HG03108 (cell line): ENCODE data around the gene TLR3.
"Not testable (repeated sequence)": the region's sequence is repeated elsewhere in the genome, so short reads cannot be mapped to it uniquely, and the experiment has no call there.

Source experiments
- ATAC-seq: cut with Tn5 transposase; IDR thresholded peaks from one replicate; pipeline ENCODE4 v1.9.1; 2021; ENCODE audit warnings: moderate library complexity; ENCODE audit not compliant: unreplicated experiment

TLR3 gene

DNA sequence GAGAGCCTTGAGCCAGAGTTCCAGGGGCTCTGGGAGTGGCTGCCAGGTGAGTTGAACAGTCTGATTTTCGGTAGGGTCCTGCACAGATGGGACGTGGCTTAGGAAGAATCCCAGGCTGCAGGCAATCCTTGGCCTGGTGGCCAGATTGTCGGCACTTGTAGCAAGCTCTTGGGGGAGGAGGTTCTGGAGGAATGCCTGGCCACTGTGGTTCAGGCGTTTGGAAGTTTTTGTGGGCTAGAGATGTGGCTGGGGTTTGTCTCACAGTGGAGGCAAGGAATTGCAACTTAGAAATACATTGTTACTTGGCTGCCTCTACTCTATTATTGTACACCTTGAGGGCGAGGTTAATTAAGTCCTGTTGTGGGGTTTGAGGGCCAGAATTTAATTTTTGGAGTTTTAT lies 21.5 kb upstream of the TLR3 start:
- ATAC-seq: not testable (repeated sequence)

DNA sequence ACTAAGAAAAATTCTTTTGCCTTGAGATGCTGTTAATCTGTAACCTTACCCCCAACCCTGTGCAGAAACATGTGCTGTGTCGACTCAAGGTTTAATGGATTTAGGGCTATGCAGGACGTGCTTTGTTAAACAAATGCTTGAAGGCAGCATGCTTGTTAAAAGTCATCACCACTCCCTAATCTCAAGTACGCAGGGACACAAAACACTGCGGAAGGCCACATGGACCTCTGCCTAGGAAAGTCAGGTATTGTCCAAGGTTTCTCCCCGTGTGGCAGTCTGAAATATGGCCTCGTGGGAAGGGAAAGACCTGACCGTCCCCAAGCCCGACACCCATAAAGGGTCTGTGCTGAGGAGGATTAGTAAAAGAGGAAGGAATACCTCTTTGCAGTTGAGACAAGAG lies 18.8 kb upstream of the TLR3 start:
- ATAC-seq: not testable (repeated sequence)

DNA sequence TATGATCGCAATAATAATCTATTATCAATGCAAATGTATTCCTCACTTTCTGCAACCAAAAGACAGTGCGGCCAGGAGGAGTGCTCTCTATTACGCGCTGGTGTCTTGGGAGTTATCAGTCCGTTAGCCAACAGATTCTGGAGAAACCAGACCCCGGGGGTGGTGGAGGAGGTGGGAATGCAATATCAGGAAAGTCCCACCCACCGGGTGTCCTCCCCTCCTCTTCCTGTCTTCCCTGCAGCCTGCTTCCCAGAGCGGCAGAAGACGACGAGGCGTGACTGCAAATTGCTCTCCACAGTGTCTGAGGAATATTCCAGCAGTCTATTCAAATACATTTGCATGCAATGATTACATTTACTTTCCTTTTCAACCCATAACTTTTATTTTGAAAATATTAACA lies 17.9 kb upstream of the TLR3 start:
- ATAC-seq: no peak

DNA sequence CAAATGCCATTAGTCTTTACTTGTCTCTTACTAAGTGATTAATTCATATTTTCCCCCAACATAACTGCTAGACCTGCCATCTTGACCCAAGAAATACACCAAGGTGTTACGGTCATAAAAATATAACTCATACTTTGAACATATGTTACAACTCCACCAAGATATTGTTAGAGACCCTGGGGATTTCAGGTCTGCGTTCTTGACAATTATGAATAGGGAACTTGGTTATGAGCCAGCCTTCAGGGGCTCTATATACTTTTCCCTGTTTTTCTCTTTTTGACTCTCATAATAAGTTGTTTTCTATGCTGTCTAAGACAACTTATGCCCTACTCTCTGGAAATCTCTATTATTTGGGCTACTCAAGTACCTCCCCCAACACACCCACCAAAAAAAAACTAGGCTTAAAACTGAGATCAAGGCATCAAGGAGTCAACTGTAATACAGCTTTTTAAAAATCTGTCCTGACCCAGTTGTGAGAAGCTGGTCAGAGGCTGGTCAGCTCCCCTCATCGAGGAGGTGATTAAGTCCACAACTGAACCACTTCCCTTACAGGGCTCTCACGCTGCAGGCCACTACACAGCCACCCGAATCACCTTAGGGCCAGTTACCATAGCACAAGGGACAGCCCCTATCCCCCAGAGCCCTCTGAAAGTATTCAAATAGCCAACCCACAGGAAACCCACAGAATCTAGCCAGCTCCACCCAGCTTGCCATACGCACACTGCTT lies 10.5 kb upstream of the TLR3 start:
- peak; percentile 100 for ATAC-seq

DNA sequence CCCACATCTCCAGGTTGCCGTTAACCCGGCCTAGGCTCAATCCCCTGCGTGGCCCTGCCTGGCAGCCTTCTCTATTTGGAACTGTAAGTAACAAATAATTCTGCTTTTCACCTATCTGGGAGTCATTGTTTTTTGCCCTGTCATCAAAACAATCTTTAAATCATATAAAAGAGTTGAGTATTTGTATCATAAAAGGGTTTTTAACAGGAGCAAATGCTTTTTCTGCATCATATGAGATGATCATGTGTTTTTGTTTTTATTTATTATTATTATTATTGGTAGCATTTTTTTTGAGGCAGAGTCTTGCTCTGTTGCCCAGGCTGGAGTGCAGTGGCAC lies 10.0 kb upstream of the TLR3 start:
- ATAC-seq: no peak

GRCh38 chr4:186061921-186062320 lies 7.0 kb upstream of the TLR3 start:
- no peak for ATAC-seq

- ATAC-seq: peak; percentile 85
Measured at GRCh38 chr4:186067757-186068385, 1.1 kb upstream of the TLR3 start.

DNA sequence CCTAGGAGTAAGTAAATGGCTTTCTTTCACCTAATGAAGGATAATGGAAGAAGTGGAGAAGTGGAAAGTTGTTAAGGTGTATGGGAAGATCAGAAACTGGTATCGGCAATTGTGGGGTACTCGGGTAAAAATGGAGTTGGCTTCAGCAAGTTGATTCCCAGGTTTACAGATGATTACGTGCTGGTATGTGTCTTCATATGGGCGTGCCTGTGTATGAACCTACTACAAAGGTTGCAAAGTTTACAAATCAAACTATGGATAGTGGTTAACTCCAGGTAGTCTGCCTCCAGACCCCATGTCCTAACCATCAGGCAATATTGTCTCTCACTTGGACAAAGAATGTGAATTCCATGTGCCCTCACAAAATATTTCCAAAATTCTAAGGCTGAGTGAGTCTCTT lies 773 bp downstream of the TLR3 start:
- ATAC-seq: no peak

DNA sequence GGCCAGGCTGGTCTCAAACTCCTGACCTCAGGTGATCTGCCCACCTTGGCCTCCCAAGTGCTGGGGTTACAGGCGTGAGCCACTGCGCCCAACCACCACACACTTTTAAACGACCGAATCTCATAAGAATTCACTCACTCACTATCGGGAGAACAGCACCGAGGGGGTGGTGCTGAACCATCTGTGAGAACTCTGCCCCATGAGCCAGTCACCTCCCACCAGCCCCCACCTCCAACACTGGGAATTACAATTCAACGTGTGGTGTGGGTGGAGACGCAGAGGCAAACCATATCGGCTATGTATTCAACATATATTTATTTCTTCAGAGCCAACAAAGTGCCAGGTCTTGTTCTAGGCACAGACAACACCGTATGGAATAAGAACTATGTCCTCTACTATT lies 3.6 kb downstream of the TLR3 start:
- no peak for ATAC-seq

- ATAC-seq: no peak
Measured at GRCh38 chr4:186074189-186074588, 5.2 kb downstream of the TLR3 start.

- ATAC-seq: no peak
Measured at GRCh38 chr4:186078981-186079638, 10.2 kb downstream of the TLR3 start.

- ATAC-seq: no peak
Measured at GRCh38 chr4:186079694-186080093, 10.7 kb downstream of the TLR3 start.

DNA sequence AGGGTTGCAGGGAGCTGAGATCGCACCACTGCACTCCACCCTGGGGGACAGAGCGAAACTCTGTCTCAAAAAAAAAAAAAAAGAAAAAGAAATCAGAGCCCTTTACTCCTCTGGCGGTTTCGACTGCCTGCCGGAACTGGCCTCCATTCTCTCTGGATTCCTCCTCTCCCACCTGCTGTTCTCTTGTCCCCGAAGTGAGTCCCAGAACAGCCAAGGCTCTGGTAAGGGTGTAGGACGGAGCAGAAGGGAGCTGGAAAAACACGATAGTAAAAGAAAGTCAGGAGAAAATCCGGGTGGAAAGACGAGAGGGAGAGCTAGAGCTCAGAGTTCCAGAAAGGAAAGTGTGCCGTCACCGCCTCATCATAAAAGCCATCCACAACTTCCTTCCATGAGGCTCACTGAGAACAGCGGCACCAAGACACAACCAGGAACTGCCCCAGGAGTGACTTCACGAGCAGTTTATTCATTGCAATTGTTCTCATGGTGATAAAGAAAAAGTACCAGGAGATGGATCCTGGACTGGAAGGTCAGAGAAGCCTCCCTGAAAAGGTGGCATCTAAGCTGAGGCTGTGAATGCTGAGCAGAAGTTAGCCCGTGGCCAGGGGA lies 12.3 kb downstream of the TLR3 start:
- ATAC-seq: no peak

DNA sequence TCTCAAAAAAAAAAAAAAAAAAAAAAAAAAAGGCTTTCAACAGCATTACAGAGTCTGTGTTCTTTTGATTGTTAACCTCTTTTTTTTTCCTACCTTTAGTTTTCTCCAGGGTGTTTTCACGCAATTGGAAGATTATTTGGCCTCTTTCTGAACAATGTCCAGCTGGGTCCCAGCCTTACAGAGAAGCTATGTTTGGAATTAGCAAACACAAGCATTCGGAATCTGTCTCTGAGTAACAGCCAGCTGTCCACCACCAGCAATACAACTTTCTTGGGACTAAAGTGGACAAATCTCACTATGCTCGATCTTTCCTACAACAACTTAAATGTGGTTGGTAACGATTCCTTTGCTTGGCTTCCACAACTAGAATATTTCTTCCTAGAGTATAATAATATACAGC lies 13.3 kb downstream of the TLR3 start:
- no peak for ATAC-seq

GRCh38 chr4:186088523-186088922 lies 19.6 kb downstream of the TLR3 start:
- no peak for ATAC-seq

DNA sequence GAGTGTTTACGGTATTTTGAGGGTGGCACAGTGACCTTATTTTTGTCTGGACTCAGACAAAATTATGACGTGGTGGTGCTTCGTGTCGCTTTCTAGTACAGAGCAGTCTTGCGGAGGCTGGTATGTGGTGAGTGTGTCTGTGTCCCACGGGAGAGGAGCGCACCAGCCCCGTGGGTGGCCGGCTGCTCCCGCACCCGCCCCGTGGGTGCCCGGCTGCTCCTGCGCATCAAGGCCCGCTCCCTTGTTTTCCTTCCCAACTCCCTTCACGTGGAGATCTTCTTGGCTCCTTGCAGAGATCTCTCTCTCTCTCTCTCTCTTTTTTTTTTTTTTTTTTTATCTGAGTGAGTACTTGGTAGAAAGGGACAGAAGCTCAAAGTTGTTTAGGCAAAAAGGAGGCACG lies 23.3 kb downstream of the TLR3 start:
- no peak for ATAC-seq

GRCh38 chr4:186095406-186095805 lies 26.4 kb downstream of the TLR3 start:
- ATAC-seq: no peak

DNA sequence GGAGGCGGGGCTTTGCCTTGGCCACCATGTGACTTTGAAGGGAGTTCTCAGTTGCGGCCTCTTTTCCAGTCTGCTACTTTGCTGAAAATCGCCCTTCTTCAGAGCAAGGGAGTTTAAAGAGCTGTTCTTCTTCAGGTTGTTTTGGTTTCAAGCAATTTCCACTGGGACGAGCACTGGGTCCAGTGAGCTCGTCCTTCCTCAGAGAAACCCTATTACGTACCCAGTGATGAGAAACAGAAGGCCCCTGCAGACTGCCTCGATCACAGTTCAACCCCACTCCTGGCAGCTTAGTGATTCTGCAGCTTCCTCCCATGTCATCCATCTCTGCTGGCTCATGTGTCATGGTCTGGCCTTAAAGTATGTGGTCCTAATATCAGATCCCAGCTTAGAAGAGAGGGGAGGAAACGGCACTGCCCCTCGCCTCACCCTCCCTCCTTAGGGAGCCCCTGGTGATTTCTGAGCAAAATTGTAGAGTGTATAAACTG lies 27.8 kb downstream of the TLR3 start:
- ATAC-seq: no peak

GRCh38 chr4:186097386-186097785 lies 28.4 kb downstream of the TLR3 start:
- no peak for ATAC-seq

GRCh38 chr4:186102931-186103330 lies 34.0 kb downstream of the TLR3 start:
- ATAC-seq: no peak

GRCh38 chr4:186104114-186104889 lies 35.3 kb downstream of the TLR3 start, which contains the start of gene FAM149A:
Gene FAM149A (plus strand): TSS chr4:186104704.
- ATAC-seq: peak; percentile 80
